NCI-H187 treated with DMSO at 0.1 percent for 48 hours (cell line): ENCODE data around the gene ATXN1.
"Not testable (repeated sequence)": the region's sequence is repeated elsewhere in the genome, so short reads cannot be mapped to it uniquely, and the experiment has no call there.

Experiments
- DNase-seq: peaks from one replicate; lab custom pipeline; 2025; lab: John Stamatoyannopoulos, UW

ATXN1 gene

GRCh38 chr6:16615215-16615614 is 146.0 kb downstream of the ATXN1 start:
- DNase-seq: not testable (repeated sequence)

GRCh38 chr6:16614143-16614542 is 147.1 kb downstream of the ATXN1 start:
- DNase-seq: not testable (repeated sequence)

GRCh38 chr6:16613504-16613903 is 147.8 kb downstream of the ATXN1 start:
- not testable (repeated sequence) for DNase-seq

- no peak for DNase-seq
Observed at GRCh38 chr6:16608444-16608843, 152.8 kb downstream of the ATXN1 start.

- no peak for DNase-seq
Observed at GRCh38 chr6:16602035-16602434, 159.2 kb downstream of the ATXN1 start.

GRCh38 chr6:16600701-16601100 is 160.6 kb downstream of the ATXN1 start:
- no peak for DNase-seq

GRCh38 chr6:16600026-16600425 is 161.2 kb downstream of the ATXN1 start:
- no peak for DNase-seq

GRCh38 chr6:16596616-16597331 is 164.5 kb downstream of the ATXN1 start:
- no peak for DNase-seq

- no peak for DNase-seq
Observed at GRCh38 chr6:16595514-16596120, 165.6 kb downstream of the ATXN1 start.

- no peak for DNase-seq
Observed at GRCh38 chr6:16594849-16595248, 166.4 kb downstream of the ATXN1 start.

- no peak for DNase-seq
Observed at GRCh38 chr6:16592223-16592911, 168.9 kb downstream of the ATXN1 start.

- DNase-seq: no peak
Observed at GRCh38 chr6:16591396-16592222, 169.7 kb downstream of the ATXN1 start.

GRCh38 chr6:16585805-16586204 is 175.5 kb downstream of the ATXN1 start:
- DNase-seq: no peak

GRCh38 chr6:16583144-16583762 is 178.0 kb downstream of the ATXN1 start:
- DNase-seq: no peak

GRCh38 chr6:16582446-16583143 is 178.7 kb downstream of the ATXN1 start:
- no peak for DNase-seq

- DNase-seq: no peak
Observed at GRCh38 chr6:16578695-16579285, 182.5 kb downstream of the ATXN1 start.

- DNase-seq: no peak
Observed at GRCh38 chr6:16576451-16577368, 184.6 kb downstream of the ATXN1 start.

GRCh38 chr6:16575655-16576054 is 185.6 kb downstream of the ATXN1 start:
- no peak for DNase-seq

- no peak for DNase-seq
Observed at GRCh38 chr6:16572943-16573342, 188.3 kb downstream of the ATXN1 start.

GRCh38 chr6:16572317-16572716 is 188.9 kb downstream of the ATXN1 start:
- no peak for DNase-seq
